ENCODE results near the gene MIGA1. TPM values are rescaled to one million over a fixed set of nuclear protein-coding genes. Genes with fewer than 3 reads are reported as not detected.

The MIGA1 gene
- total and polyA plus RNA-seq, 2 of the 13 experiments (the other 11 are each of a cell fraction or from before 2014, with no cell fraction given) = 3.8 to 6.6 TPM

DNA sequence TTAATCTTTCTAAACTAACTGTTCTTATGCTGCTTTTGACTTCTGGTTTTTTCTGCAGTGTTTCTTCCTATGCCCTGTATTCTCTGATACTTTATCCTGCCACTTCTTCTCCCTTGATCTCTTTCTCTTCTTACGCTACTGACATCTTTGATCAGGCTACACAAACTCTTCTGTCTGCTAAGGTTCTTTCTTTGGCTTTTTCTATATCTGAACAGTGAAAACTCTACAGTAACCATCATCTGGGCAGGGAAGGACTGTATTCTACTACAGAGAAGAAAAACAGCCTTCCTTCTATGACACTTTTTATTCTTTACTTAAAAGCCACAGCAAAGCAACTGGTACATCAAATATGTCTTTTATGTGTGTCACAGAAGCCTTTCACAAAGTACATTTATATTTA is 101.6 kb downstream of the MIGA1 start:
- CTCF ChIA-PET (ENCODE audit: low intra/inter-chr PET ratio, low total read pairs) = no interaction called here
- WGBS (ENCODE audit: low lambda C conversion rate) = 95% methylated on average over 1 of the region's 1 CpG
- no peaks in the 10 kb centered on the region for H3K79me2 ChIP-seq (ENCODE audit: insufficient read depth, low read length)

DNA sequence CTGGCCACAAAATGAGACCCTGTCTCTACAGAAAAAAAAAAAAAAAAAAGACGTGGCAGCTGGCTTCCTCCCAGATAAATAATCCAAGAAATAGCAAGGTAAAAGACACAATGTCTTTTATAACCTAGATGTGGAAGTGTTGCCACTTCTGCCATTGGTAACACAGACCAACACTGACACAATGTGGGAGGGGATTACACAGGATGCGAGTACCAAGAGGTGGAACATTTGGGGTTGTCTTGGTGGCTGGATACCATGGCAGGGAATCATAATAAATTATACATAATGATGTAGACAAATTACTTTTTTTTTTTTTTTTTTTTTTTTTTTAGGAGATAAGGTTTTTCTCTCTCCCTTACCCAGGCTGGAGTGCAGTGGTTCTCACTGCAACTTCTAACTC is 103.0 kb downstream of the MIGA1 start:
- ChIA-PET CTCF (ENCODE audit: low intra/inter-chr PET ratio, low total read pairs) (no interaction called here), POLR2A (no interaction called here)
- no peak overlapping the region for H2AFZ ChIP-seq (ENCODE audit: low read length)
- ATAC-seq (no peak), DNase-seq (ENCODE audit: low spot score) (no peak), FAIRE-seq (no peak)
- no peaks in the 10 kb centered on the region for H3K27me3 ChIP-seq (ENCODE audit: control insufficient read depth in 1 of 2, insufficient read depth in 2 of 2, low read length in 2 of 2)
- H3K79me2 ChIP-seq (ENCODE audit: insufficient read depth, low read length) = no peaks in the 10 kb centered on the region
- no peaks in the 10 kb centered on the region for H3K9me3 ChIP-seq (ENCODE audit: low read length)
- H3K4me1 ChIP-seq (ENCODE audit: insufficient read depth, low read length) = no peaks in the 10 kb centered on the region
- H3K4me2 ChIP-seq (ENCODE audit: low read depth, low read length) = no peak overlapping the region
- no peaks in the 10 kb centered on the region for H4K20me1 ChIP-seq (ENCODE audit: insufficient read depth, low read length)
- no peak overlapping the region for H3K27ac ChIP-seq (ENCODE audit: extremely low read length, insufficient read depth, low read length)
- intact Hi-C loops (cut with micrococcal nuclease; ENCODE audit: unreplicated experiment) = no loop called here
- no peaks in the 10 kb centered on the region for H3K36me3 ChIP-seq (replicated peaks in 1 of 2; ENCODE audit: control insufficient read depth in 1 of 2, insufficient read depth in 2 of 2, low read length in 2 of 2)
- H3K4me3 ChIP-seq (replicated peaks in 1 of 3; ENCODE audit: insufficient read depth in 1 of 3, low read depth in 2 of 3, low read length in 3 of 3) = no peak overlapping the region
- BruUV-seq (replicated peaks) = no TSS peak
- WGBS (ENCODE audit: low lambda C conversion rate) = 69% methylated on average over 2 of the region's 2 CpGs
- H3K9ac ChIP-seq (ENCODE audit: insufficient read depth, low read depth, low read length) = no peak overlapping the region
- in situ Hi-C loops (cut with HindIII; ENCODE audit: extremely low pct_ligation_motif_present, low pct_unique_long_range_greater_than_20kb) = no loop called here
- TF ChIP-seq, protein P1, sequence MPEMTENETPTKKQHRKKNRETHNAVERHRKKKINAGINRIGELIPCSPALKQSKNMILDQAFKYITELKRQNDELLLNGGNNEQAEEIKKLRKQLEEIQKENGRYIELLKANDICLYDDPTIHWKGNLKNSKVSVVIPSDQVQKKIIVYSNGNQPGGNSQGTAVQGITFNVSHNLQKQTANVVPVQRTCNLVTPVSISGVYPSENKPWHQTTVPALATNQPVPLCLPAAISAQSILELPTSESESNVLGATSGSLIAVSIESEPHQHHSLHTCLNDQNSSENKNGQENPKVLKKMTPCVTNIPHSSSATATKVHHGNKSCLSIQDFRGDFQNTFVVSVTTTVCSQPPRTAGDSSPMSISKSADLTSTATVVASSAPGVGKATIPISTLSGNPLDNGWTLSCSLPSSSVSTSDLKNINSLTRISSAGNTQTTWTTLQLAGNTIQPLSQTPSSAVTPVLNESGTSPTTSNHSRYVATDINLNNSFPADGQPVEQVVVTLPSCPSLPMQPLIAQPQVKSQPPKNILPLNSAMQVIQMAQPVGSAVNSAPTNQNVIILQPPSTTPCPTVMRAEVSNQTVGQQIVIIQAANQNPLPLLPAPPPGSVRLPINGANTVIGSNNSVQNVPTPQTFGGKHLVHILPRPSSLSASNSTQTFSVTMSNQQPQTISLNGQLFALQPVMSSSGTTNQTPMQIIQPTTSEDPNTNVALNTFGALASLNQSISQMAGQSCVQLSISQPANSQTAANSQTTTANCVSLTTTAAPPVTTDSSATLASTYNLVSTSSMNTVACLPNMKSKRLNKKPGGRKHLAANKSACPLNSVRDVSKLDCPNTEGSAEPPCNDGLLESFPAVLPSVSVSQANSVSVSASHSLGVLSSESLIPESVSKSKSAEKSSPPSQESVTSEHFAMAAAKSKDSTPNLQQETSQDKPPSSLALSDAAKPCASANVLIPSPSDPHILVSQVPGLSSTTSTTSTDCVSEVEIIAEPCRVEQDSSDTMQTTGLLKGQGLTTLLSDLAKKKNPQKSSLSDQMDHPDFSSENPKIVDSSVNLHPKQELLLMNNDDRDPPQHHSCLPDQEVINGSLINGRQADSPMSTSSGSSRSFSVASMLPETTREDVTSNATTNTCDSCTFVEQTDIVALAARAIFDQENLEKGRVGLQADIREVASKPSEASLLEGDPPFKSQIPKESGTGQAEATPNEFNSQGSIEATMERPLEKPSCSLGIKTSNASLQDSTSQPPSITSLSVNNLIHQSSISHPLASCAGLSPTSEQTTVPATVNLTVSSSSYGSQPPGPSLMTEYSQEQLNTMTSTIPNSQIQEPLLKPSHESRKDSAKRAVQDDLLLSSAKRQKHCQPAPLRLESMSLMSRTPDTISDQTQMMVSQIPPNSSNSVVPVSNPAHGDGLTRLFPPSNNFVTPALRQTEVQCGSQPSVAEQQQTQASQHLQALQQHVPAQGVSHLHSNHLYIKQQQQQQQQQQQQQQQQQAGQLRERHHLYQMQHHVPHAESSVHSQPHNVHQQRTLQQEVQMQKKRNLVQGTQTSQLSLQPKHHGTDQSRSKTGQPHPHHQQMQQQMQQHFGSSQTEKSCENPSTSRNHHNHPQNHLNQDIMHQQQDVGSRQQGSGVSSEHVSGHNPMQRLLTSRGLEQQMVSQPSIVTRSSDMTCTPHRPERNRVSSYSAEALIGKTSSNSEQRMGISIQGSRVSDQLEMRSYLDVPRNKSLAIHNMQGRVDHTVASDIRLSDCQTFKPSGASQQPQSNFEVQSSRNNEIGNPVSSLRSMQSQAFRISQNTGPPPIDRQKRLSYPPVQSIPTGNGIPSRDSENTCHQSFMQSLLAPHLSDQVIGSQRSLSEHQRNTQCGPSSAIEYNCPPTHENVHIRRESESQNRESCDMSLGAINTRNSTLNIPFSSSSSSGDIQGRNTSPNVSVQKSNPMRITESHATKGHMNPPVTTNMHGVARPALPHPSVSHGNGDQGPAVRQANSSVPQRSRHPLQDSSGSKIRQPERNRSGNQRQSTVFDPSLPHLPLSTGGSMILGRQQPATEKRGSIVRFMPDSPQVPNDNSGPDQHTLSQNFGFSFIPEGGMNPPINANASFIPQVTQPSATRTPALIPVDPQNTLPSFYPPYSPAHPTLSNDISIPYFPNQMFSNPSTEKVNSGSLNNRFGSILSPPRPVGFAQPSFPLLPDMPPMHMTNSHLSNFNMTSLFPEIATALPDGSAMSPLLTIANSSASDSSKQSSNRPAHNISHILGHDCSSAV (CRISPR knock-in tag; IDR thresholded peaks at IDR 0.05; ENCODE audit: borderline replicate concordance) = no peak
- TF ChIP-seq ZFYVE20 (CRISPR knock-in tag; IDR thresholded peaks at IDR 0.05; ENCODE audit: borderline replicate concordance, low read depth) (no peak), YEATS4 (CRISPR knock-in tag; IDR thresholded peaks at IDR 0.05; ENCODE audit: borderline replicate concordance) (no peak), ZNF563 (CRISPR knock-in tag; IDR thresholded peaks at IDR 0.05) (no peak)

More for the DNA sequence above, 101.6 kb downstream of the MIGA1 start:
- no peak overlapping the region for H3K4me3 ChIP-seq (replicated peaks in 1 of 3; ENCODE audit: insufficient read depth in 1 of 3, low read depth in 2 of 3, low read length in 3 of 3)
- no peaks in the 10 kb centered on the region for H3K9me3 ChIP-seq (ENCODE audit: low read length)
- no peaks in the 10 kb centered on the region for H3K27me3 ChIP-seq (ENCODE audit: control insufficient read depth in 1 of 2, insufficient read depth in 2 of 2, low read length in 2 of 2)
- H3K27ac ChIP-seq (ENCODE audit: extremely low read length, insufficient read depth, low read length) = no peak overlapping the region
- no peaks in the 10 kb centered on the region for H3K4me1 ChIP-seq (ENCODE audit: insufficient read depth, low read length)
- H3K4me2 ChIP-seq (ENCODE audit: low read depth, low read length) = no peak overlapping the region
- DNase-seq (ENCODE audit: low spot score) (no peak), ATAC-seq (no peak), FAIRE-seq (no peak)
- H4K20me1 ChIP-seq (ENCODE audit: insufficient read depth, low read length) = no peaks in the 10 kb centered on the region
- POLR2A ChIA-PET = no interaction called here
- TF ChIP-seq RORA (CRISPR knock-in tag; IDR thresholded peaks at IDR 0.05) (no peak), NFYB (CRISPR knock-in tag; IDR thresholded peaks at IDR 0.05) (no peak), FIP1L1 (IDR thresholded peaks at IDR 0.05; ENCODE audit: borderline replicate concordance, insufficient read depth, low read depth, low read length) (no peak)
- TF ChIP-seq, protein P2, sequence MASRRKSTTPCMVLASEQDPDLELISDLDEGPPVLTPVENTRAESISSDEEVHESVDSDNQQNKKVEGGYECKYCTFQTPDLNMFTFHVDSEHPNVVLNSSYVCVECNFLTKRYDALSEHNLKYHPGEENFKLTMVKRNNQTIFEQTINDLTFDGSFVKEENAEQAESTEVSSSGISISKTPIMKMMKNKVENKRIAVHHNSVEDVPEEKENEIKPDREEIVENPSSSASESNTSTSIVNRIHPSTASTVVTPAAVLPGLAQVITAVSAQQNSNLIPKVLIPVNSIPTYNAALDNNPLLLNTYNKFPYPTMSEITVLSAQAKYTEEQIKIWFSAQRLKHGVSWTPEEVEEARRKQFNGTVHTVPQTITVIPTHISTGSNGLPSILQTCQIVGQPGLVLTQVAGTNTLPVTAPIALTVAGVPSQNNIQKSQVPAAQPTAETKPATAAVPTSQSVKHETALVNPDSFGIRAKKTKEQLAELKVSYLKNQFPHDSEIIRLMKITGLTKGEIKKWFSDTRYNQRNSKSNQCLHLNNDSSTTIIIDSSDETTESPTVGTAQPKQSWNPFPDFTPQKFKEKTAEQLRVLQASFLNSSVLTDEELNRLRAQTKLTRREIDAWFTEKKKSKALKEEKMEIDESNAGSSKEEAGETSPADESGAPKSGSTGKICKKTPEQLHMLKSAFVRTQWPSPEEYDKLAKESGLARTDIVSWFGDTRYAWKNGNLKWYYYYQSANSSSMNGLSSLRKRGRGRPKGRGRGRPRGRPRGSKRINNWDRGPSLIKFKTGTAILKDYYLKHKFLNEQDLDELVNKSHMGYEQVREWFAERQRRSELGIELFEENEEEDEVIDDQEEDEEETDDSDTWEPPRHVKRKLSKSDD (CRISPR knock-in tag; IDR thresholded peaks at IDR 0.05; ENCODE audit: low read depth) = no peak
- no peak overlapping the region for H3K9ac ChIP-seq (ENCODE audit: insufficient read depth, low read depth, low read length)
- BruUV-seq (replicated peaks) = no TSS peak
- in situ Hi-C loops (cut with HindIII; ENCODE audit: extremely low pct_ligation_motif_present, low pct_unique_long_range_greater_than_20kb) = no loop called here
- H3K36me3 ChIP-seq (replicated peaks in 1 of 2; ENCODE audit: control insufficient read depth in 1 of 2, insufficient read depth in 2 of 2, low read length in 2 of 2) = no peaks in the 10 kb centered on the region
- intact Hi-C loops (cut with micrococcal nuclease; ENCODE audit: unreplicated experiment) = no loop called here
- H2AFZ ChIP-seq (ENCODE audit: low read length) = no peak overlapping the region

All from HepG2 (cell line).